Muscle of arm (tissue), 12 donors: ENCODE results near the gene FYN. TPM values are rescaled to one million over a fixed set of nuclear protein-coding genes. Genes with fewer than 3 reads are reported as not detected.
"Not testable (repeated sequence)": the region's sequence is repeated elsewhere in the genome, so short reads cannot be mapped to it uniquely, and the experiment has no call there.

Source experiments
- DNase-seq: peaks from one replicate; pipeline ENCODE4 v3.0.0-alpha.2; 2013
- polyA plus RNA-seq, 12 donors: library from polyadenylated mRNA; unstranded; fragments of 120-200 nt; gene quantifications; one replicate each; pipeline ENCODE4 v1.2.1, GENCODE V29; 2013; ENCODE audit not compliant: insufficient read length in 12 of 12

The FYN gene
- polyA plus RNA-seq, 12 donors: 98.4 to 184 (median 152) TPM; not detected in 1

GRCh38 chr6:111662794-111663593 is 210.3 kb downstream of the FYN start:
- peak; percentile 41 for DNase-seq

GRCh38 chr6:111662072-111662793 is 211.0 kb downstream of the FYN start:
- DNase-seq: peak; percentile 37

GRCh38 chr6:111661541-111662061 is 211.7 kb downstream of the FYN start:
- peak; percentile 36 for DNase-seq

- DNase-seq: no peak
Observed at GRCh38 chr6:111660531-111660930, 212.7 kb downstream of the FYN start.

GRCh38 chr6:111658462-111659154 is 214.6 kb downstream of the FYN start:
- peak; percentile 41 for DNase-seq

- DNase-seq: no peak
Observed at GRCh38 chr6:111657146-111657545, 216.1 kb downstream of the FYN start.

GRCh38 chr6:111653979-111654378 is 219.3 kb downstream of the FYN start:
- no peak for DNase-seq

GRCh38 chr6:111653434-111653833 is 219.8 kb downstream of the FYN start:
- DNase-seq: no peak

- no peak for DNase-seq
Observed at GRCh38 chr6:111652156-111652555, 221.1 kb downstream of the FYN start.

- no peak for DNase-seq
Observed at GRCh38 chr6:111651185-111652034, 221.8 kb downstream of the FYN start.

- no peak for DNase-seq
Observed at GRCh38 chr6:111650049-111650448, 223.2 kb downstream of the FYN start.

- no peak for DNase-seq
Observed at GRCh38 chr6:111648100-111648499, 225.2 kb downstream of the FYN start.

- peak; percentile 75 for DNase-seq
Observed at GRCh38 chr6:111646942-111647341, 226.3 kb downstream of the FYN start.

GRCh38 chr6:111646034-111646433 is 227.2 kb downstream of the FYN start:
- DNase-seq: no peak

GRCh38 chr6:111644893-111645430 is 228.3 kb downstream of the FYN start:
- no peak for DNase-seq

GRCh38 chr6:111642463-111643158 is 230.6 kb downstream of the FYN start:
- DNase-seq: peak; percentile 58

- DNase-seq: no peak
Observed at GRCh38 chr6:111639266-111639665, 234.0 kb downstream of the FYN start.

GRCh38 chr6:111634981-111635380 is 238.3 kb downstream of the FYN start:
- not testable (repeated sequence) for DNase-seq

- DNase-seq: no peak
Observed at GRCh38 chr6:111633822-111634221, 239.4 kb downstream of the FYN start.
